Measurements from ENCODE around the gene CAMK1D. TPM values are rescaled to one million over a fixed set of nuclear protein-coding genes. Genes with fewer than 3 reads are reported as not detected.
"Not testable (repeated sequence)": the region's sequence is repeated elsewhere in the genome, so short reads cannot be mapped to it uniquely, and the experiment has no call there.

The CAMK1D gene
- total RNA-seq, 1 experiment from 2014 or later, result 6.3 TPM

GRCh38 chr10:12810046-12810445 lies 460.7 kb downstream of the CAMK1D start:
- not testable (repeated sequence) for H3K23me2 ChIP-seq (ENCODE audit: insufficient read length, low read depth, low read length, poor library complexity, severe bottlenecking); H2BK20ac ChIP-seq (ENCODE audit: low read depth, low read length, poor library complexity, severe bottlenecking); H3K4me1 ChIP-seq (ENCODE audit: insufficient read depth, low read length); H3K27ac Mint-ChIP-seq; H3K4me2 ChIP-seq (ENCODE audit: insufficient read depth, insufficient read length, low read length); H3K79me2 ChIP-seq (ENCODE audit: insufficient read depth, low read length); H2AFZ ChIP-seq (ENCODE audit: low read length); H3K36me3 Mint-ChIP-seq (ENCODE audit: insufficient read depth in 1 of 3, low read depth in 3 of 3); H3K18ac ChIP-seq (ENCODE audit: insufficient read length, low read depth, low read length); DNase-seq; H3K4me3 Mint-ChIP-seq; H3K4me1 Mint-ChIP-seq; H4K91ac ChIP-seq (ENCODE audit: insufficient read length, low read depth, low read length); H2BK120ac ChIP-seq (ENCODE audit: low read depth, low read length, poor library complexity, severe bottlenecking); H2BK12ac ChIP-seq (ENCODE audit: insufficient read length, low read depth, low read length); H3K14ac ChIP-seq (ENCODE audit: insufficient read depth, low read length); H3K23ac ChIP-seq (ENCODE audit: insufficient read length, low read depth, low read length); H3K56ac ChIP-seq (ENCODE audit: insufficient read length, low read depth, low read length); H4K8ac ChIP-seq (replicated peaks; ENCODE audit: insufficient read length, low read depth, low read length); H3K9me3 ChIP-seq (ENCODE audit: control insufficient read depth, low read depth, low read length); H2BK5ac ChIP-seq (ENCODE audit: insufficient read length, low read length); H3K27me3 Mint-ChIP-seq (ENCODE audit: low read depth); H2AK5ac ChIP-seq (ENCODE audit: insufficient read length, low read length); H3K27ac ChIP-seq (ENCODE audit: insufficient read length, low read depth, low read length); H3K79me1 ChIP-seq (ENCODE audit: insufficient read depth, low read depth, low read length, poor library complexity, severe bottlenecking); H3K9me3 Mint-ChIP-seq; H3K27me3 ChIP-seq (ENCODE audit: insufficient read depth, low read length); H3T11ph ChIP-seq (ENCODE audit: low read length); H4K5ac ChIP-seq (ENCODE audit: insufficient read length, low read depth, low read length); H3K9ac ChIP-seq (ENCODE audit: extremely low read depth, insufficient read length, low read length); H2BK15ac ChIP-seq (ENCODE audit: low read depth, low read length); H4K20me1 ChIP-seq (ENCODE audit: control insufficient read depth, insufficient read depth, insufficient read length); H3K4ac ChIP-seq (ENCODE audit: low read depth, low read length)
- WGBS (ENCODE audit: extremely low coverage, insufficient read length, low lambda C conversion rate), result no CpG with 5 or more reads among the region's 6 CpGs
- TF ChIP-seq, protein P1, sequence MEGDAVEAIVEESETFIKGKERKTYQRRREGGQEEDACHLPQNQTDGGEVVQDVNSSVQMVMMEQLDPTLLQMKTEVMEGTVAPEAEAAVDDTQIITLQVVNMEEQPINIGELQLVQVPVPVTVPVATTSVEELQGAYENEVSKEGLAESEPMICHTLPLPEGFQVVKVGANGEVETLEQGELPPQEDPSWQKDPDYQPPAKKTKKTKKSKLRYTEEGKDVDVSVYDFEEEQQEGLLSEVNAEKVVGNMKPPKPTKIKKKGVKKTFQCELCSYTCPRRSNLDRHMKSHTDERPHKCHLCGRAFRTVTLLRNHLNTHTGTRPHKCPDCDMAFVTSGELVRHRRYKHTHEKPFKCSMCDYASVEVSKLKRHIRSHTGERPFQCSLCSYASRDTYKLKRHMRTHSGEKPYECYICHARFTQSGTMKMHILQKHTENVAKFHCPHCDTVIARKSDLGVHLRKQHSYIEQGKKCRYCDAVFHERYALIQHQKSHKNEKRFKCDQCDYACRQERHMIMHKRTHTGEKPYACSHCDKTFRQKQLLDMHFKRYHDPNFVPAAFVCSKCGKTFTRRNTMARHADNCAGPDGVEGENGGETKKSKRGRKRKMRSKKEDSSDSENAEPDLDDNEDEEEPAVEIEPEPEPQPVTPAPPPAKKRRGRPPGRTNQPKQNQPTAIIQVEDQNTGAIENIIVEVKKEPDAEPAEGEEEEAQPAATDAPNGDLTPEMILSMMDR (conservative IDR thresholded peaks at IDR 0.05), result peak; percentile 39; the same call in 2 of the 3 replicates

Data from H9 (cell line).